Right cardiac atrium (tissue), 5 donors: ENCODE results near the gene PRG3. TPM values are rescaled to one million over a fixed set of nuclear protein-coding genes. Genes with fewer than 3 reads are reported as not detected.

ENCODE experiments used
- ATAC-seq, 2 donors: fragments of 200-7000 bp; cut with Tn5 transposase; one replicate each; pipeline versions ENCODE4 v1.8.0 to v1.9.1; 2020; ENCODE audit warnings: moderate library complexity in 2 of 2, mild to moderate bottlenecking in 1 of 2
- DNase-seq, 3 donors: peaks; one replicate each; pipeline ENCODE4 v3.0.0-alpha.2; 2020
- H3K27ac ChIP-seq: one replicate; pipeline ENCODE4 v1.5.1; 2013; ENCODE audit warnings: mild to moderate bottlenecking, low read length, control low read depth, moderate library complexity
- H3K27me3 ChIP-seq: one replicate; pipeline ENCODE4 v1.6.1; 2013; ENCODE audit not compliant: control insufficient read depth, insufficient read depth
- H3K4me1 ChIP-seq: one replicate; pipeline ENCODE4 v1.6.1; 2013; ENCODE audit warnings: low read length; ENCODE audit not compliant: control insufficient read depth, insufficient read depth
- H3K4me3 ChIP-seq: one replicate; pipeline ENCODE4 v1.5.1; 2013; ENCODE audit warnings: low read length, control low read depth
- H3K9me3 ChIP-seq: one replicate; pipeline ENCODE4 v1.6.1; 2013; ENCODE audit warnings: low read length; ENCODE audit not compliant: control insufficient read depth
- WGBS: extraction: QIAGEN DNeasy Blood & Tissue Kit; methylation state at CpG from one replicate; pipeline ENCODE4 v1.1.7; 2013; 5-methylcytosine and 5-hydroxymethylcytosine counted together
- intact Hi-C, 4 donors: fragments of 100-400 bp; cut with DNase I; formaldehyde crosslinking; loops; one replicate each; pipeline versions ENCODE4 v1.11.0 to v1.14.0; 2022 to 2023
- polyA plus RNA-seq: library from polyadenylated mRNA; stranded (reverse); fragments of 200-250 nt; gene quantifications from one replicate; pipeline ENCODE4 v1.2.3, GENCODE V29; 2013
- total RNA-seq, 4 donors: library from RNA; stranded (reverse); fragmentation: NEBNext Ultra II Directional; extraction: Animal tissue kit (Norgen Biotek cat#: 25700); gene quantifications; one replicate each; pipeline ENCODE4 v1.2.1, GENCODE V29; 2021
- donor health status: healthy with polysubstance abuse.
- donor health status: DM: no; HTN: yes; CAD: no.
- donor health status: DM: no; HTN: no; CAD: no.
- donor health status: DM: no; HTN: yes; CAD: no; lungs with severe emphysema.
- donor health status: DM: yes; HTN: yes; CAD: no.

PRG3 gene
- total and polyA plus RNA-seq, 5 donors, result not detected

GRCh38 chr11:57397394-57397990, 16.5 kb upstream of the PRG3 start:
- Histone ChIP-seq H3K27ac (no peak overlapping the region), H3K9me3 (no peaks in the 10 kb centered on the region), H3K27me3 (no peaks in the 10 kb centered on the region), H3K4me1 (no peaks in the 10 kb centered on the region), H3K4me3 (no peak overlapping the region)
- intact Hi-C loops, result no loop called here
- WGBS, result 83% methylated on average over 4 of the region's 4 CpGs
- ATAC-seq (no peak), DNase-seq (no peak)

- Histone ChIP-seq H3K4me1 (no peaks in the 10 kb centered on the region), H3K27ac (no peak overlapping the region), H3K4me3 (no peak overlapping the region), H3K9me3 (no peaks in the 10 kb centered on the region), H3K27me3 (no peaks in the 10 kb centered on the region)
- intact Hi-C loops, result no loop called here
- ATAC-seq, result no peak
- 71% methylated on average over 2 of the region's 2 CpGs for WGBS
- DNase-seq, result no peak
These were observed 15.8 kb upstream of the PRG3 start for GRCh38 chr11:57396744-57397143.

- Histone ChIP-seq H3K9me3 (no peaks in the 10 kb centered on the region), H3K27me3 (no peaks in the 10 kb centered on the region), H3K27ac (no peak overlapping the region), H3K4me3 (no peak overlapping the region), H3K4me1 (no peaks in the 10 kb centered on the region)
- intact Hi-C loops, result no loop called here
- WGBS, result 79% methylated on average over 11 of the region's 11 CpGs
- DNase-seq (no peak), ATAC-seq (no peak)
These were observed 15.1 kb upstream of the PRG3 start for GRCh38 chr11:57395905-57396623.

GRCh38 chr11:57394203-57394965, 13.4 kb upstream of the PRG3 start:
- no peaks in the 10 kb centered on the region for H3K27me3 ChIP-seq
- intact Hi-C loops, result no loop called here
- H3K4me1 ChIP-seq, result no peaks in the 10 kb centered on the region
- ATAC-seq (no peak), DNase-seq (no peak)
- WGBS, result 80% methylated on average over 4 of the region's 4 CpGs
- no peaks in the 10 kb centered on the region for H3K9me3 ChIP-seq
- no peak overlapping the region for H3K4me3 ChIP-seq
- no peak overlapping the region for H3K27ac ChIP-seq

- no peak overlapping the region for H3K4me3 ChIP-seq
- no peaks in the 10 kb centered on the region for H3K9me3 ChIP-seq
- ATAC-seq, result no peak
- intact Hi-C loops, result no loop called here
- DNase-seq, result no peak
- WGBS, result 85% methylated on average over 4 of the region's 4 CpGs
- H3K27me3 ChIP-seq, result no peaks in the 10 kb centered on the region
- no peak overlapping the region for H3K27ac ChIP-seq
- H3K4me1 ChIP-seq, result no peaks in the 10 kb centered on the region
These were observed 11.8 kb upstream of the PRG3 start for GRCh38 chr11:57392763-57393105.

GRCh38 chr11:57392066-57392762, 11.3 kb upstream of the PRG3 start:
- intact Hi-C loops, result no loop called here
- WGBS, result 81% methylated on average over 8 of the region's 8 CpGs
- no peak overlapping the region for H3K27ac ChIP-seq
- no peaks in the 10 kb centered on the region for H3K27me3 ChIP-seq
- no peak for ATAC-seq
- no peak for DNase-seq
- H3K4me1 ChIP-seq, result no peaks in the 10 kb centered on the region
- H3K4me3 ChIP-seq, result no peak overlapping the region
- no peaks in the 10 kb centered on the region for H3K9me3 ChIP-seq

GRCh38 chr11:57391539-57391938, 10.6 kb upstream of the PRG3 start:
- WGBS, result 71% methylated on average over 2 of the region's 2 CpGs
- H3K9me3 ChIP-seq, result no peaks in the 10 kb centered on the region
- intact Hi-C loops, result no loop called here
- H3K4me1 ChIP-seq, result no peaks in the 10 kb centered on the region
- H3K27me3 ChIP-seq, result no peaks in the 10 kb centered on the region
- H3K27ac ChIP-seq, result no peak overlapping the region
- ATAC-seq, result no peak
- H3K4me3 ChIP-seq, result no peak overlapping the region
- DNase-seq, result no peak

GRCh38 chr11:57391111-57391510, 10.2 kb upstream of the PRG3 start:
- intact Hi-C loops, result no loop called here
- WGBS, result 91% methylated on average over 3 of the region's 3 CpGs
- Histone ChIP-seq H3K4me3 (no peak overlapping the region), H3K4me1 (no peaks in the 10 kb centered on the region), H3K9me3 (no peaks in the 10 kb centered on the region), H3K27ac (no peak overlapping the region), H3K27me3 (no peaks in the 10 kb centered on the region)
- no peak for ATAC-seq
- no peak for DNase-seq

- Histone ChIP-seq H3K27me3 (no peaks in the 10 kb centered on the region), H3K4me3 (no peak within 1 kb of the TSS), H3K9me3 (no peaks in the 10 kb centered on the region), H3K27ac (no peak within 1 kb of the TSS), H3K4me1 (no peaks in the 10 kb centered on the region)
- intact Hi-C loops, result no loop called here
- DNase-seq (no peak), ATAC-seq (no peak)
- WGBS, result 57% methylated on average over 2 of the region's 2 CpGs
These were observed 9.6 kb upstream of the PRG3 start, which contains the start of gene PRG2 for GRCh38 chr11:57390535-57390934. PRG2 (minus strand) TSS chr11:57390650; CDS start chr11:57389944, 706 bp downstream.

GRCh38 chr11:57387289-57388030, 6.5 kb upstream of the PRG3 start:
- Histone ChIP-seq H3K4me1 (no peaks in the 10 kb centered on the region), H3K4me3 (no peak overlapping the region), H3K9me3 (no peaks in the 10 kb centered on the region), H3K27ac (no peak overlapping the region), H3K27me3 (no peaks in the 10 kb centered on the region)
- intact Hi-C loops, result no loop called here
- ATAC-seq (peak; percentile 41 to 57), DNase-seq (peak in 1 of 3 donors; percentile 78)
- WGBS, result 74% methylated on average over 16 of the region's 16 CpGs
